H1 (cell line): ENCODE results near the gene NXN. TPM values are rescaled to one million over a fixed set of nuclear protein-coding genes. Genes with fewer than 3 reads are reported as not detected.

Source experiments
- CHD1 ChIP-seq: IDR thresholded peaks from 2 replicates; pipeline ENCODE4 v1.6.1; 2012; ENCODE audit warnings: low read depth, low read length, improper control_type of control experiment
- CTCF ChIP-seq, 3 experiments: IDR thresholded peaks; 1 replicate in 2 of 3; 2 replicates in 1 of 3; pipeline versions ENCODE4 v1.5.1 to v1.6.1; 2011; ENCODE audit warnings: low read length in 3 of 3, mild to moderate bottlenecking in 3 of 3, inconsistent platforms in 2 of 3, low read depth in 1 of 3, moderate library complexity in 1 of 3; ENCODE audit not compliant: insufficient read depth in 1 of 3; ENCODE audit errors: control extremely low read depth in 1 of 3
- GTF2F1 ChIP-seq: IDR thresholded peaks from 2 replicates; pipeline ENCODE4 v1.6.1; 2012; ENCODE audit warnings: low read depth, low read length, improper control_type of control experiment, borderline replicate concordance
- JUND ChIP-seq: IDR thresholded peaks from 2 replicates; pipeline ENCODE4 v1.6.1; 2011; ENCODE audit warnings: mild to moderate bottlenecking, improper control_type of control experiment, low read length
- PHF8 ChIP-seq: fragments of 200-600 bp; sonication (generic); conservative IDR thresholded peaks from 2 replicates; pipeline ENCODE4 v1.7.1; 2012; ENCODE audit warnings: low read depth, mild to moderate bottlenecking, inconsistent platforms, low read length, moderate library complexity
- RFX5 ChIP-seq: IDR thresholded peaks from 2 replicates; pipeline ENCODE4 v1.6.1; 2011; ENCODE audit warnings: low read depth, low read length, improper control_type of control experiment, borderline replicate concordance
- TEAD4 ChIP-seq: IDR thresholded peaks from 2 replicates; pipeline ENCODE4 v1.6.1; 2012; ENCODE audit warnings: low read depth, low read length, inconsistent platforms, mixed read lengths
- polyA plus RNA-seq, 7 experiments: library from polyadenylated mRNA; depleted of rRNA in 3 of 7; stranded (reverse) in 5 of 7; unstranded in 2 of 7; fragments of >200 nt in 5 of 7; fragments of 200-250 nt in 2 of 7; gene quantifications; 1 replicate in 5 of 7; 2 replicates in 1 of 7; 4 replicates in 1 of 7; pipeline versions ENCODE4 v1.2.1 to v1.2.3, GENCODE V29; 2011 to 2013; ENCODE audit warnings: missing spikeins in 2 of 7, mixed read lengths in 2 of 7
- total RNA-seq: library from RNA; stranded (reverse); fragmentation: NEBNext Ultra II Directional; extraction: Animal tissue kit (Norgen Biotek cat#: 25700); gene quantifications from 2 replicates; pipeline ENCODE4 v1.2.1, GENCODE V29; 2021

Gene NXN
- total and polyA plus RNA-seq, 2 of the 8 experiments (the other 6 are each of a cell fraction or from before 2014, with no cell fraction given) = 94.1 to 107 TPM

DNA sequence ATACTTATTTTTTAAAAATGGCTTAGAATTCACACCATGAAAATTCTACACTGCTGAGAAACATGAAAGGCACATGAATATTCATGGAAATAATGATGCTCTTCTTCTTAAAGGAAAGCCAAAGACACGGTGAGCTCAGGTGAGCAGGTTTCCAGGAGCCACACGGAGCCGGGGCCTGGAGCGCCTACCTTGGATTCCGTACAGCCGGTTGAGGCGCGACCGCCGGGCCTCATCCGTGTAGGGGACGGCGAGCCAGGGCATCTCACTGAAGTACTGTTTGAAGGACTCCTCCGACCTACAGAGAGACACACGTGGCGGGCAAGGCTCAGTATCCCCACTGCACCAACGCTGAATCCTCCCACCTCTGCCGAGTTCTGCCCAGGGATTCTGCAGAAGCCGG, 160.3 kb downstream of the NXN start (continued):
- TF ChIP-seq CTCF (IDR thresholded peaks at IDR 0.05; ENCODE audit: control extremely low read depth in 1 of 3, insufficient read depth in 1 of 3, low read depth in 1 of 3, low read length in 3 of 3) = no peak
- TF ChIP-seq RFX5 = no peak
- TF ChIP-seq CHD1 = no peak
- TF ChIP-seq PHF8 = no peak
- no peak for TF ChIP-seq GTF2F1
- no peak for TF ChIP-seq TEAD4
- no peak for TF ChIP-seq JUND
